ENCODE results near the gene SDK1. TPM values are rescaled to one million over a fixed set of nuclear protein-coding genes. Genes with fewer than 3 reads are reported as not detected.

SDK1 gene
- total RNA-seq, 1 experiment from 2014 or later: 7.1 TPM

DNA sequence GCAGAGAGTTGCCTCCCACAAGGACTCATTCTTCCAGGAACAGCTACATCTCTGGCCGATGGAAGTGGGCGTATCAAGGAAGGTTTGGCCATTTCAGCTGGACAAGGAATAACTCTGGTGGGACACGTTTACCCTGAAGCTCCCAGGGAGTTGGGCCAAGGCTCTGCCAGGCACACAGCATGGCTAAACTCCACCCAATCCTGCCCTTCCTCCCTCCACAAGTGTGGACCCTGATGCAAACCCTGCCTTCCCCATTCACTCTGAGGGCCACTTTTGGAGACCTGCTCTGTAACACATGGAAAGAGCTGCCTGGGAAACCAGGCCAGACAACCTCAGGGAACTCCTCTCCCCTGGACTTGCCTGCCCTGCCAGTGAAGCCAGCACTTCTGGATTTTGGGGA, 973.2 kb downstream of the SDK1 start:
- H3K36me3 Mint-ChIP-seq (ENCODE audit: insufficient read depth, unreplicated experiment): no peaks in the 10 kb centered on the region
- H3K9me3 Mint-ChIP-seq (ENCODE audit: unreplicated experiment): peaks cover 16% of the 10 kb centered on the region
- intact Hi-C loops (cut with micrococcal nuclease; ENCODE audit: unreplicated experiment): no loop called here
- ChIA-PET CTCF (no interaction called here), POLR2A (no interaction called here)
- no peak overlapping the region for H3K4me3 Mint-ChIP-seq (ENCODE audit: unreplicated experiment)
- Histone ChIP-seq H3K9me3 (no peaks in the 10 kb centered on the region), H3K36me3 (ENCODE audit: control insufficient read depth, insufficient read depth, low read length) (no peaks in the 10 kb centered on the region), H3K4me3 (ENCODE audit: low read depth, low read length) (no peak overlapping the region), H3K27me3 (replicated peaks; ENCODE audit: control insufficient read depth, insufficient read depth, low read length) (no peaks in the 10 kb centered on the region), H3K4me1 (no peaks in the 10 kb centered on the region; the same call in 1 of the 2 replicates)
- H3K27me3 Mint-ChIP-seq (ENCODE audit: insufficient read depth, unreplicated experiment): no peaks in the 10 kb centered on the region
- no TSS peak for BruUV-seq (replicated peaks)
- H3K4me1 Mint-ChIP-seq (ENCODE audit: low read depth, unreplicated experiment): no peaks in the 10 kb centered on the region
- no peak overlapping the region for H3K27ac Mint-ChIP-seq (ENCODE audit: unreplicated experiment)
- TF ChIP-seq CTCF (IDR thresholded peaks at IDR 0.05; ENCODE audit: insufficient read depth in 1 of 2, low read depth in 1 of 2, low read length in 1 of 2, severe bottlenecking in 1 of 2, unreplicated experiment in 1 of 2): no peak
- DNase-seq: no peak

DNA sequence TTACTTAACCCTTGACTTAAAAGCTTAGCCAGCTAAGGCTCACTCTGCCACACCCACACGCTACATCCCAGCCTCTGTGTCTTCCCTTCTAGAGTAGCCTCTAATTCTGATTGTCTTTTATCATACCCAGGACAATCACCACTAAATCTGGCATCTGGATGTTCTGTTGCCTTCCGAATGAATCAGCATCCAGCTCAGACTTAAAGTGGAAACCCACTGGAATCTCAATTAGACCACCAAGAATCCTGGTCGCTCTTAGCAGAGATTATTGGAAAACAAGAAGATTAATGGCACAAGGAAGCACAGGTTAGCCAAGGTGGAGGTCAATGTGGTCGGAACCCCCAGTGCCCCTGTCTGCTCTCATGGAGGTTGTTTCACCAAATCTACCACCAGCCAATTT, 976.9 kb downstream of the SDK1 start:
- Mint-ChIP-seq H3K36me3 (ENCODE audit: insufficient read depth, unreplicated experiment) (no peaks in the 10 kb centered on the region), H3K27ac (ENCODE audit: unreplicated experiment) (no peak overlapping the region), H3K27me3 (ENCODE audit: insufficient read depth, unreplicated experiment) (no peaks in the 10 kb centered on the region), H3K4me1 (ENCODE audit: low read depth, unreplicated experiment) (no peaks in the 10 kb centered on the region), H3K9me3 (ENCODE audit: unreplicated experiment) (peaks cover 16% of the 10 kb centered on the region), H3K4me3 (ENCODE audit: unreplicated experiment) (no peak overlapping the region)
- POLR2A ChIA-PET: no interaction called here
- H3K4me3 ChIP-seq (ENCODE audit: low read depth, low read length): no peak overlapping the region
- no peak for TF ChIP-seq CTCF (IDR thresholded peaks at IDR 0.05; ENCODE audit: insufficient read depth in 1 of 2, low read depth in 1 of 2, low read length in 1 of 2, severe bottlenecking in 1 of 2, unreplicated experiment in 1 of 2)
- no peaks in the 10 kb centered on the region for H3K9me3 ChIP-seq
- DNase-seq: no peak
- intact Hi-C loops (cut with micrococcal nuclease; ENCODE audit: unreplicated experiment): no loop called here
- H3K36me3 ChIP-seq (ENCODE audit: control insufficient read depth, insufficient read depth, low read length): no peaks in the 10 kb centered on the region
- no peaks in the 10 kb centered on the region for H3K27me3 ChIP-seq (replicated peaks; ENCODE audit: control insufficient read depth, insufficient read depth, low read length)
- BruUV-seq (replicated peaks): no TSS peak
- no peaks in the 10 kb centered on the region; the same call in 1 of the 2 replicates for H3K4me1 ChIP-seq
- CTCF ChIA-PET: no interaction called here

- Histone ChIP-seq H3K4me3 (ENCODE audit: low read depth, low read length) (no peak overlapping the region), H3K4me1 (no peaks in the 10 kb centered on the region; the same call in 1 of the 2 replicates), H3K36me3 (ENCODE audit: control insufficient read depth, insufficient read depth, low read length) (no peaks in the 10 kb centered on the region), H3K27me3 (replicated peaks; ENCODE audit: control insufficient read depth, insufficient read depth, low read length) (no peaks in the 10 kb centered on the region), H3K9me3 (no peaks in the 10 kb centered on the region)
- no peak overlapping the region for H3K27ac Mint-ChIP-seq (ENCODE audit: unreplicated experiment)
- H3K9me3 Mint-ChIP-seq (ENCODE audit: unreplicated experiment): peaks cover 15% of the 10 kb centered on the region
- ChIA-PET CTCF (no interaction called here), POLR2A (no interaction called here)
- H3K4me1 Mint-ChIP-seq (ENCODE audit: low read depth, unreplicated experiment): no peaks in the 10 kb centered on the region
- no peaks in the 10 kb centered on the region for H3K36me3 Mint-ChIP-seq (ENCODE audit: insufficient read depth, unreplicated experiment)
- no peak for TF ChIP-seq CTCF (IDR thresholded peaks at IDR 0.05; ENCODE audit: insufficient read depth in 1 of 2, low read depth in 1 of 2, low read length in 1 of 2, severe bottlenecking in 1 of 2, unreplicated experiment in 1 of 2)
- intact Hi-C loops (cut with micrococcal nuclease; ENCODE audit: unreplicated experiment): no loop called here
- no peak for DNase-seq
- no peak overlapping the region for H3K4me3 Mint-ChIP-seq (ENCODE audit: unreplicated experiment)
- no peaks in the 10 kb centered on the region for H3K27me3 Mint-ChIP-seq (ENCODE audit: insufficient read depth, unreplicated experiment)
- no TSS peak for BruUV-seq (replicated peaks)
Measured at GRCh38 chr7:4279216-4279615, 978.2 kb downstream of the SDK1 start.

Data from Caco-2 (cell line).